K562 (cell line): ENCODE results near the gene GNAI3. TPM values are rescaled to one million over a fixed set of nuclear protein-coding genes. Genes with fewer than 3 reads are reported as not detected.

ENCODE experiments used
- DLX4 ChIP-seq: fragments of 250-450 bp; sonication (Bioruptor Pico); IDR thresholded peaks from 2 replicates; pipeline ENCODE4 v1.6.1; 2021; ENCODE audit warnings: mild to moderate bottlenecking
- GTF2E2 ChIP-seq: fragments of 200-800 bp; sonication (Bioruptor generic); IDR thresholded peaks from 2 replicates; pipeline ENCODE4 v1.6.1; 2016; ENCODE audit warnings: missing genetic modification characterization, missing compliant biosample characterization
- JUND ChIP-seq, 2 experiments: IDR thresholded peaks; 2 replicates in 1 of 2; 3 replicates in 1 of 2; pipeline ENCODE4 v1.6.1; 2011; ENCODE audit warnings: borderline replicate concordance in 2 of 2, low read depth in 2 of 2, low read length in 2 of 2, improper control_type of control experiment in 1 of 2, missing biosample characterization in 1 of 2, missing genetic modification characterization in 1 of 2, missing genetic modification reagents in 1 of 2
- L3MBTL2 ChIP-seq: fragments of 450-650 bp; IDR thresholded peaks from 2 replicates; pipeline ENCODE4 v1.6.1; 2016; ENCODE audit warnings: mild to moderate bottlenecking, moderate library complexity
- POLR2AphosphoS2 ChIP-seq: IDR thresholded peaks from 2 replicates; pipeline ENCODE4 v1.6.1; 2012; ENCODE audit warnings: low read length, improper control_type of control experiment
- RCOR1 ChIP-seq, 2 experiments: IDR thresholded peaks; 2 replicates each; pipeline ENCODE4 v1.6.1; 2012; ENCODE audit warnings: low read depth in 2 of 2, low read length in 2 of 2, borderline replicate concordance in 1 of 2, improper control_type of control experiment in 1 of 2
- REST ChIP-seq, 2 experiments: fragments of 450-650 bp; formaldehyde crosslinking in 1 of 2; IDR thresholded peaks; 2 replicates each; pipeline versions ENCODE4 v1.4.0 to v1.6.1; 2014 to 2020; ENCODE audit warnings: mild to moderate bottlenecking in 2 of 2, borderline replicate concordance in 1 of 2, low read depth in 1 of 2
- SIN3A ChIP-seq, 2 experiments: fragments of 150-350 bp in 1 of 2; IDR thresholded peaks; 2 replicates each; pipeline ENCODE4 v1.6.1; 2011 to 2016; ENCODE audit warnings: borderline replicate concordance in 2 of 2, low read depth in 2 of 2, low read length in 2 of 2, mild to moderate bottlenecking in 2 of 2, moderate library complexity in 2 of 2; ENCODE audit not compliant: control insufficient read depth in 1 of 2
- SIX5 ChIP-seq, 2 experiments: IDR thresholded peaks; 2 replicates each; pipeline ENCODE4 v1.6.1; 2011; ENCODE audit warnings: low read length in 2 of 2, borderline replicate concordance in 1 of 2, low read depth in 1 of 2, mild to moderate bottlenecking in 1 of 2, moderate library complexity in 1 of 2; ENCODE audit not compliant: insufficient read depth in 1 of 2
- SMAD1 ChIP-seq: fragments of 150-350 bp; IDR thresholded peaks from 2 replicates; pipeline ENCODE4 v1.6.1; 2014; ENCODE audit warnings: low read length, low read depth; ENCODE audit not compliant: partially characterized antibody
- SP1 ChIP-seq: sonication (generic); formaldehyde crosslinking; IDR thresholded peaks from 2 replicates; pipeline ENCODE4 v1.8.1; 2022; ENCODE audit warnings: mild to moderate bottlenecking, missing genetic modification reagents
- ZBTB7A ChIP-seq: IDR thresholded peaks from 2 replicates; pipeline ENCODE4 v1.6.1; 2011; ENCODE audit warnings: low read depth, mild to moderate bottlenecking, low read length, moderate library complexity, borderline replicate concordance; ENCODE audit not compliant: control insufficient read depth
- polyA plus RNA-seq, 8 experiments: library from polyadenylated mRNA; depleted of rRNA in 4 of 8; stranded (reverse) in 5 of 8; unstranded in 3 of 8; fragments of >200 nt; fragmentation: Nextera tagmentation in 2 of 8; fragmentation: Illumina TruSeq in 1 of 8; extraction: Ambion mirVana in 2 of 8; extraction: Trizol in 1 of 8; gene quantifications; 2 replicates each; pipeline versions ENCODE4 v1.2.1 to v1.2.3, GENCODE V29; 2011 to 2014; ENCODE audit warnings: inconsistent platforms in 1 of 8, missing spikeins in 1 of 8
- total RNA-seq, 7 experiments: library from RNA; depleted of rRNA in 6 of 7; stranded (reverse); fragments of >200 nt in 6 of 7; fragmentation: Illumina TruSeq in 2 of 7; extraction: Trizol in 2 of 7; gene quantifications; 2 replicates each; pipeline versions ENCODE4 v1.2.1 to v1.2.3, GENCODE V29; 2011 to 2021; ENCODE audit warnings: low replicate concordance in 1 of 7
- TF ChIP-seq, protein P1 (sequence below): IDR thresholded peaks from 2 replicates; pipeline ENCODE4 v1.6.1; 2016; ENCODE audit warnings: missing genetic modification characterization, missing compliant biosample characterization

GNAI3 gene
- total and polyA plus RNA-seq, 9 of the 15 experiments (the other 6 are each of a cell fraction or from before 2014, with no cell fraction given) = 6.3 to 13.2 (median 8.9) TPM

DNA sequence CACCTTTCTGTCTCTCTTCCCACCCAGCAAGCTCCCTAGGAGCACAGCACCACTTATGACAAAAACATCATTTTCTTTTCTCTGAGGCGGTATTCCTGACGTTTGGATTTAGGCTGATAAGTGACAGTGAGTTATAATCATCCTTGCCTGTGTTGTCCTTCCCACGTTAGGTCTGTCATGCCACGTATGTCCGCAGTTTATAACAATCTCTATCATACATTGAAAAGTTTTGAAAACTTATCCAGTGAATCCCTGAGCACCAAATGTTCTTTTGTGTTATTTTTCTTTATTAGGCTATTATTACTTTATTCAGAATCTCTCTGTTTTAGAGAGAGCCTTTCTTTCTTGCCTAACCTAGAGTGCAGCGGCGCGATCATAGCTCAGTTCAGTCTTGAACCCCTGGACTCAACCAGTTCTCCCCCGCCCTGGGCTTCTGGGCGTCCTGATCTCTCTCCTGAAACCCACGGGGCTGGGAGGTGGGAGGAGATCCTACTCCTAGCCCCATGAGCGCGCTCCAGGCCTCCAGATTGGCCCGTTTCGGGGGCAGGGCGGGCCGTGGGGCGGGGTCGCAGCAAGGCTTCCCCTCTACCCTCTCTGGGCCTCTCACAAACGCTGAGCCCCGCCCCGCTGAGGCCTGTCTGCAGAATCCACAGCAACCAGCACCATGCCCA is 119.2 kb downstream of the GNAI3 start, which contains the start of gene GSTM2 (continued):
- no peak for TF ChIP-seq SIX5 (IDR thresholded peaks at IDR 0.05; ENCODE audit: borderline replicate concordance in 1 of 2, insufficient read depth in 1 of 2, low read depth in 1 of 2, low read length in 2 of 2)
- TF ChIP-seq POLR2AphosphoS2 = no peak
- TF ChIP-seq SMAD1 = no peak
- peak in 1 of 2 experiments; percentile 52; a peak in 1 of 4 replicates for TF ChIP-seq RCOR1 (IDR thresholded peaks at IDR 0.05; ENCODE audit: borderline replicate concordance in 1 of 2, low read depth in 2 of 2, low read length in 2 of 2)
- peak; percentile 3; the same call in 1 of the 2 replicates for TF ChIP-seq JUND (IDR thresholded peaks at IDR 0.05; ENCODE audit: borderline replicate concordance, low read depth, low read length)
- TF ChIP-seq JUND (tag; IDR thresholded peaks at IDR 0.05; ENCODE audit: borderline replicate concordance, low read depth, low read length) = no peak; the same call in 2 of the 3 replicates
- TF ChIP-seq SIN3A (IDR thresholded peaks at IDR 0.05; ENCODE audit: borderline replicate concordance in 2 of 2, control insufficient read depth in 1 of 2, low read depth in 2 of 2, low read length in 2 of 2) = 0 out of 4 replicates have a peak, but pooled peaks of 1 of the 2 experiments have one; percentile 18
- TF ChIP-seq GTF2E2 = no peak
- TF ChIP-seq ZBTB7A = peak; percentile 84
- TF ChIP-seq, protein P1, sequence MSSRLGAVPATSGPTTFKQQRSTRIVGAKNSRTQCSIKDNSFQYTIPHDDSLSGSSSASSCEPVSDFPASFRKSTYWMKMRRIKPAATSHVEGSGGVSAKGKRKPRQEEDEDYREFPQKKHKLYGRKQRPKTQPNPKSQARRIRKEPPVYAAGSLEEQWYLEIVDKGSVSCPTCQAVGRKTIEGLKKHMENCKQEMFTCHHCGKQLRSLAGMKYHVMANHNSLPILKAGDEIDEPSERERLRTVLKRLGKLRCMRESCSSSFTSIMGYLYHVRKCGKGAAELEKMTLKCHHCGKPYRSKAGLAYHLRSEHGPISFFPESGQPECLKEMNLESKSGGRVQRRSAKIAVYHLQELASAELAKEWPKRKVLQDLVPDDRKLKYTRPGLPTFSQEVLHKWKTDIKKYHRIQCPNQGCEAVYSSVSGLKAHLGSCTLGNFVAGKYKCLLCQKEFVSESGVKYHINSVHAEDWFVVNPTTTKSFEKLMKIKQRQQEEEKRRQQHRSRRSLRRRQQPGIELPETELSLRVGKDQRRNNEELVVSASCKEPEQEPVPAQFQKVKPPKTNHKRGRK = peak; percentile 60; the same call in 1 of the 2 replicates
- no peak for TF ChIP-seq DLX4 (CRISPR knock-in tag)
- 0 out of 2 replicates have a peak, but pooled peaks have one; percentile 14 for TF ChIP-seq L3MBTL2
- TF ChIP-seq SP1 (CRISPR knock-in tag) = 0 out of 2 replicates have a peak, but pooled peaks have one; percentile 32
- TF ChIP-seq REST (IDR thresholded peaks at IDR 0.05; ENCODE audit: borderline replicate concordance) = no peak
- no peak for TF ChIP-seq REST (CRISPR knock-in tag; IDR thresholded peaks at IDR 0.05; ENCODE audit: low read depth)
